Measurements from ENCODE around the gene MMP17.

- TF ChIP-seq CTCF (IDR thresholded peaks at IDR 0.05) (no peak), RCOR1 (IDR thresholded peaks at IDR 0.05; ENCODE audit: low read length) (no peak), USF2 (IDR thresholded peaks at IDR 0.05; ENCODE audit: borderline replicate concordance, low read depth, low read length) (no peak), EZH2phosphoT487 (IDR thresholded peaks at IDR 0.05; ENCODE audit: borderline replicate concordance, low read depth) (no peak), RAD21 (IDR thresholded peaks at IDR 0.05; ENCODE audit: low read length) (no peak), GATA2 (CRISPR knock-in tag; IDR thresholded peaks at IDR 0.05) (no peak), TEAD4 (IDR thresholded peaks at IDR 0.05; ENCODE audit: borderline replicate concordance, insufficient read depth) (no peak), TCF12 (IDR thresholded peaks at IDR 0.05) (no peak), GABPA (IDR thresholded peaks at IDR 0.05; ENCODE audit: low read depth) (no peak)
Observed at GRCh38 chr12:131833288-131833895, 5.2 kb downstream of the MMP17 start.
